PC-9 (cell line): Measurements from ENCODE around the gene USP17L24.
"Not testable (repeated sequence)": the region's sequence is repeated elsewhere in the genome, so short reads cannot be mapped to it uniquely, and the experiment has no call there.

ENCODE experiments used
- CTCF ChIP-seq: fragments of 200-600 bp; sonication (generic); conservative IDR thresholded peaks from 2 replicates; pipeline ENCODE4 v1.6.1; 2017; ENCODE audit warnings: mixed run types, antibody characterized with exemption, mild to moderate bottlenecking, moderate library complexity
- EZH2 ChIP-seq: fragments of 200-600 bp; sonication (generic); IDR thresholded peaks from 2 replicates; pipeline ENCODE4 v1.8.0; 2017; ENCODE audit warnings: antibody characterized with exemption, low read depth

- TF ChIP-seq CTCF, EZH2: not testable (repeated sequence)
Observed at GRCh38 chr4:9348593-9348992, 23.6 kb downstream of the USP17L24 start, which contains the start of gene USP17L28.
